Peyer's patch (tissue), 4 donors: ENCODE results near the gene IL31.

Source experiments
- CTCF ChIP-seq, 6 experiments: fragments of 450-650 bp in 4 of 6; fragments of 200-600 bp in 2 of 6; sonication (generic) in 1 of 6; IDR thresholded peaks; one replicate each; pipeline ENCODE4 v1.5.1; 2017 to 2019; ENCODE audit warnings: antibody characterized with exemption in 6 of 6, mild to moderate bottlenecking in 3 of 6, moderate library complexity in 1 of 6
- POLR2A ChIP-seq, 2 donors: fragments of 450-650 bp; IDR thresholded peaks; one replicate each; pipeline ENCODE4 v1.5.1; 2017; ENCODE audit warnings: antibody characterized with exemption in 2 of 2, mild to moderate bottlenecking in 2 of 2, moderate library complexity in 2 of 2

GRCh38 chr12:122138181-122138580 lies 35.8 kb downstream of the IL31 start:
- TF ChIP-seq CTCF (IDR thresholded peaks at IDR 0.05) (no peak), POLR2A (IDR thresholded peaks at IDR 0.05) (no peak)
